Measurements from ENCODE around the gene CSTA. TPM values are rescaled to one million over a fixed set of nuclear protein-coding genes. Genes with fewer than 3 reads are reported as not detected.
"Not testable (repeated sequence)": the region's sequence is repeated elsewhere in the genome, so short reads cannot be mapped to it uniquely, and the experiment has no call there.

The CSTA gene
- total RNA-seq, 1 donor from 2014 or later = not detected

- peaks cover 2% of the 10 kb centered on the region for H3K36me3 ChIP-seq (ENCODE audit: control insufficient read depth, insufficient read depth, low read length)
- no peak for TF ChIP-seq CTCF (IDR thresholded peaks at IDR 0.05; ENCODE audit: insufficient read depth, low read length, poor library complexity, severe bottlenecking)
- no peaks in the 10 kb centered on the region for H3K27me3 ChIP-seq (ENCODE audit: control insufficient read depth, insufficient read depth, low read length)
- DNase-seq (ENCODE audit: low read depth) = no peak
- H3K4me3 ChIP-seq (ENCODE audit: low read depth, low read length) = no peak overlapping the region
Observed at GRCh38 chr3:122365073-122365472, 40.0 kb downstream of the CSTA start.

DNA sequence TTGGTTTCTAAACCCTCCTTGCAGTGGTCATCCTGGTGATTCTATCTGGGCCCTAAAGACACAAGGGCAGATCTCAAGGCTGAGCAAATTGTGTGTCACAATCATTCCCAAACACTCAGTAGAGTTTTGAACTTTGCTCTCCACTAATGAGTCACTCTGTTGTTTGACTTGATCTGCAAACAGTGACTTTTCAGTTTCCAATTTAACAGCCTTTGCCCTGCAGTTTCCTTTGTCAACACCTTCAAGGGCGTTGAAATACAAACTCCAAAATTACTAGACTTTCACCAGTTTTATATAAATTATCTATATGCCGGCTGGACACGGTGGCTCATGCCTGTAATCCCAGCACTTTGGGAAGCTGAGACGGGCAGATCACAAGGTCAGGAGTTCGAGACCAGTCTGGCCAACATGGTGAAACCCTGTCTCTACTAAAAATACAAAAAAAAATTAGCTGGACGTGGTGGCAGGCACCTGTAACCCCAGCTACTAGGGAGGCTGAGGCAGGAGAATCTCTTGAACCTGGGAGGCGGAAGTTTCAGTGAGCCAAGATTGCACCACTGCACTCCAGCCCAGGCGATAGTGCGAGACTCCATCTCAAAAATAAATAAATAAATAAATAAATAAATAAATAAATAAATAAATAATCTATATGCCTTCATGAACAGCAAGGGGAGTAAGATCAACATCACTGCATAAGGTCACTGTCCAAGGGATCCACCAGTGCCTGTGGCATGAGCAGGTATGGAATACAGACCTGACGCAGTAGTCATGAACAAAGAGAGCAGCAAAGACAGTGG, 40.7 kb downstream of the CSTA start:
- H3K27me3 ChIP-seq (ENCODE audit: control insufficient read depth, insufficient read depth, low read length); H3K36me3 ChIP-seq (ENCODE audit: control insufficient read depth, insufficient read depth, low read length); H3K4me3 ChIP-seq (ENCODE audit: low read depth, low read length); DNase-seq (ENCODE audit: low read depth): not testable (repeated sequence)

DNA sequence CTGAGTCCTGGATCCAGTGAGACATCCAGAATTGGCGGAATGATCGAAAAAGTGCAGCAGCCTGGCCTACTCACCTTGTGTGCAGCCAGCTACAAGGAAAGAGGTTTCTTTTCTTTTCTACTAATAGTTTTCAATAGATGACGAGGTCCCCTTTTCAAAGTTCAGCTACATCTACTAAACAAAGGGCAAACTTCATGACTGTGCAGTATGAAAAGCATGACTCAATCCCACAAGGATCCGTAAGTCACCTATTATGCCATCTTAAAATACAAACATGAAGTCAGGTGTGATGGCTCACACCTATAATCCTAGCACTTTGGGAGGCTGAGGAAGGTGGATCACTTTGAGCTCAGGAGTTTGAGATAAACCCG, 41.3 kb downstream of the CSTA start:
- DNase-seq (ENCODE audit: low read depth) = no peak
- H3K27me3 ChIP-seq (ENCODE audit: control insufficient read depth, insufficient read depth, low read length) = no peaks in the 10 kb centered on the region
- TF ChIP-seq CTCF (IDR thresholded peaks at IDR 0.05; ENCODE audit: insufficient read depth, low read length, poor library complexity, severe bottlenecking) = no peak
- H3K36me3 ChIP-seq (ENCODE audit: control insufficient read depth, insufficient read depth, low read length) = peaks cover 2% of the 10 kb centered on the region
- no peak overlapping the region for H3K4me3 ChIP-seq (ENCODE audit: low read depth, low read length)

GRCh38 chr3:122374034-122374433, 49.0 kb downstream of the CSTA start:
- Histone ChIP-seq H3K27me3 (ENCODE audit: control insufficient read depth, insufficient read depth, low read length) (no peaks in the 10 kb centered on the region), H3K36me3 (ENCODE audit: control insufficient read depth, insufficient read depth, low read length) (no peaks in the 10 kb centered on the region), H3K4me3 (ENCODE audit: low read depth, low read length) (no peak overlapping the region)
- TF ChIP-seq CTCF (IDR thresholded peaks at IDR 0.05; ENCODE audit: insufficient read depth, low read length, poor library complexity, severe bottlenecking) = no peak
- DNase-seq (ENCODE audit: low read depth) = no peak

GRCh38 chr3:122377975-122378374, 52.9 kb downstream of the CSTA start:
- DNase-seq (ENCODE audit: low read depth) = no peak
- TF ChIP-seq CTCF (IDR thresholded peaks at IDR 0.05; ENCODE audit: insufficient read depth, low read length, poor library complexity, severe bottlenecking) = no peak
- Histone ChIP-seq H3K4me3 (ENCODE audit: low read depth, low read length) (no peak overlapping the region), H3K36me3 (ENCODE audit: control insufficient read depth, insufficient read depth, low read length) (no peaks in the 10 kb centered on the region), H3K27me3 (ENCODE audit: control insufficient read depth, insufficient read depth, low read length) (no peaks in the 10 kb centered on the region)

- peak within 1 kb of the TSS; percentile 90 for H3K4me3 ChIP-seq (ENCODE audit: low read depth, low read length)
- no peak for TF ChIP-seq CTCF (IDR thresholded peaks at IDR 0.05; ENCODE audit: insufficient read depth, low read length, poor library complexity, severe bottlenecking)
Observed at GRCh38 chr3:122382888-122383666, 58.0 kb downstream of the CSTA start, which contains the start of gene MIX23. Gene MIX23 (minus strand): TSS chr3:122383231. CDS start chr3:122383224, 7 bp downstream.

More at GRCh38 chr3:122382888-122383666, 58.0 kb downstream of the CSTA start, which contains the start of gene MIX23:
- peak; percentile 25 for DNase-seq (ENCODE audit: low read depth)
- Histone ChIP-seq H3K27me3 (ENCODE audit: control insufficient read depth, insufficient read depth, low read length) (no peaks in the 10 kb centered on the region), H3K36me3 (ENCODE audit: control insufficient read depth, insufficient read depth, low read length) (no peaks in the 10 kb centered on the region)
